ENCODE measurements around the gene MRC1. TPM values are rescaled to one million over a fixed set of nuclear protein-coding genes. Genes with fewer than 3 reads are reported as not detected.

Gene MRC1
- total and polyA plus RNA-seq, 2 experiments from 2014 or later = not detected

DNA sequence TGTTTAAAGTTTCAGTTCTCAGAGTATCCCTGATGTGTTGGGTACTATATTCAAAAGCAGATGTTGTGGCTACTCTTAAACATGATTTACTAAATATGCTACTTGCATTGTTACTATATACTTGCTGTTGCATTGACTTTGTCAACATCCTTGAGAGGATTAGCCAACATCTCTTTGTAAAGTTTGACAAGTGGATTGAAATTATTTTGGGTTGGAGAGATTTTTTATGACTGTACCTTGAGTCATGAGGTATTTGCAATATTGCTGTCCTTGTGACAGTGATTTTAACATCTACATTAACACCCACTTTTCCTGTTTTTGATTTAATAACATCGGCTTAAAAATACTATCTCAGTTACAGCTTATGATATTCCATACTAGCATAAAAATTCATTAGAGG is 31.9 kb downstream of the MRC1 start:
- H3K4me1 Mint-ChIP-seq = peaks cover 5% of the 10 kb centered on the region; the same call in 2 of the 3 replicates
- no peaks in the 10 kb centered on the region for H3F3A ChIP-seq (replicated peaks; ENCODE audit: low read depth)
- H4K20me1 ChIP-seq (replicated peaks; ENCODE audit: insufficient read depth) = no peaks in the 10 kb centered on the region
- no peak overlapping the region for H3K4me3 ChIP-seq
- TF ChIP-seq POLR2AphosphoS5 (IDR thresholded peaks at IDR 0.05; ENCODE audit: low read depth) (no peak), CREB1 (CRISPR knock-in tag; IDR thresholded peaks at IDR 0.05; ENCODE audit: low read depth) (no peak), STAT1 (IDR thresholded peaks at IDR 0.05; ENCODE audit: unreplicated experiment) (no peak), NANOG (IDR thresholded peaks at IDR 0.05; ENCODE audit: borderline replicate concordance) (no peak), REST (IDR thresholded peaks at IDR 0.05; ENCODE audit: unreplicated experiment) (no peak), CTCF (conservative IDR thresholded peaks at IDR 0.05; ENCODE audit: low read depth in 2 of 2) (no peak), ZNF114 (CRISPR knock-in tag; IDR thresholded peaks at IDR 0.05) (no peak), EZH2 (IDR thresholded peaks at IDR 0.05; ENCODE audit: low read depth, unreplicated experiment) (no peak), ZNF331 (CRISPR knock-in tag; IDR thresholded peaks at IDR 0.05; ENCODE audit: low read depth) (no peak), EZH2phosphoT487 (IDR thresholded peaks at IDR 0.05; ENCODE audit: unreplicated experiment) (no peak), JUNB (IDR thresholded peaks at IDR 0.05; ENCODE audit: unreplicated experiment) (no peak)
- TF ChIP-seq, protein P1, sequence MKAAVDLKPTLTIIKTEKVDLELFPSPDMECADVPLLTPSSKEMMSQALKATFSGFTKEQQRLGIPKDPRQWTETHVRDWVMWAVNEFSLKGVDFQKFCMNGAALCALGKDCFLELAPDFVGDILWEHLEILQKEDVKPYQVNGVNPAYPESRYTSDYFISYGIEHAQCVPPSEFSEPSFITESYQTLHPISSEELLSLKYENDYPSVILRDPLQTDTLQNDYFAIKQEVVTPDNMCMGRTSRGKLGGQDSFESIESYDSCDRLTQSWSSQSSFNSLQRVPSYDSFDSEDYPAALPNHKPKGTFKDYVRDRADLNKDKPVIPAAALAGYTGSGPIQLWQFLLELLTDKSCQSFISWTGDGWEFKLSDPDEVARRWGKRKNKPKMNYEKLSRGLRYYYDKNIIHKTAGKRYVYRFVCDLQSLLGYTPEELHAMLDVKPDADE (IDR thresholded peaks at IDR 0.05) = no peak
- TF ChIP-seq, protein P2, sequence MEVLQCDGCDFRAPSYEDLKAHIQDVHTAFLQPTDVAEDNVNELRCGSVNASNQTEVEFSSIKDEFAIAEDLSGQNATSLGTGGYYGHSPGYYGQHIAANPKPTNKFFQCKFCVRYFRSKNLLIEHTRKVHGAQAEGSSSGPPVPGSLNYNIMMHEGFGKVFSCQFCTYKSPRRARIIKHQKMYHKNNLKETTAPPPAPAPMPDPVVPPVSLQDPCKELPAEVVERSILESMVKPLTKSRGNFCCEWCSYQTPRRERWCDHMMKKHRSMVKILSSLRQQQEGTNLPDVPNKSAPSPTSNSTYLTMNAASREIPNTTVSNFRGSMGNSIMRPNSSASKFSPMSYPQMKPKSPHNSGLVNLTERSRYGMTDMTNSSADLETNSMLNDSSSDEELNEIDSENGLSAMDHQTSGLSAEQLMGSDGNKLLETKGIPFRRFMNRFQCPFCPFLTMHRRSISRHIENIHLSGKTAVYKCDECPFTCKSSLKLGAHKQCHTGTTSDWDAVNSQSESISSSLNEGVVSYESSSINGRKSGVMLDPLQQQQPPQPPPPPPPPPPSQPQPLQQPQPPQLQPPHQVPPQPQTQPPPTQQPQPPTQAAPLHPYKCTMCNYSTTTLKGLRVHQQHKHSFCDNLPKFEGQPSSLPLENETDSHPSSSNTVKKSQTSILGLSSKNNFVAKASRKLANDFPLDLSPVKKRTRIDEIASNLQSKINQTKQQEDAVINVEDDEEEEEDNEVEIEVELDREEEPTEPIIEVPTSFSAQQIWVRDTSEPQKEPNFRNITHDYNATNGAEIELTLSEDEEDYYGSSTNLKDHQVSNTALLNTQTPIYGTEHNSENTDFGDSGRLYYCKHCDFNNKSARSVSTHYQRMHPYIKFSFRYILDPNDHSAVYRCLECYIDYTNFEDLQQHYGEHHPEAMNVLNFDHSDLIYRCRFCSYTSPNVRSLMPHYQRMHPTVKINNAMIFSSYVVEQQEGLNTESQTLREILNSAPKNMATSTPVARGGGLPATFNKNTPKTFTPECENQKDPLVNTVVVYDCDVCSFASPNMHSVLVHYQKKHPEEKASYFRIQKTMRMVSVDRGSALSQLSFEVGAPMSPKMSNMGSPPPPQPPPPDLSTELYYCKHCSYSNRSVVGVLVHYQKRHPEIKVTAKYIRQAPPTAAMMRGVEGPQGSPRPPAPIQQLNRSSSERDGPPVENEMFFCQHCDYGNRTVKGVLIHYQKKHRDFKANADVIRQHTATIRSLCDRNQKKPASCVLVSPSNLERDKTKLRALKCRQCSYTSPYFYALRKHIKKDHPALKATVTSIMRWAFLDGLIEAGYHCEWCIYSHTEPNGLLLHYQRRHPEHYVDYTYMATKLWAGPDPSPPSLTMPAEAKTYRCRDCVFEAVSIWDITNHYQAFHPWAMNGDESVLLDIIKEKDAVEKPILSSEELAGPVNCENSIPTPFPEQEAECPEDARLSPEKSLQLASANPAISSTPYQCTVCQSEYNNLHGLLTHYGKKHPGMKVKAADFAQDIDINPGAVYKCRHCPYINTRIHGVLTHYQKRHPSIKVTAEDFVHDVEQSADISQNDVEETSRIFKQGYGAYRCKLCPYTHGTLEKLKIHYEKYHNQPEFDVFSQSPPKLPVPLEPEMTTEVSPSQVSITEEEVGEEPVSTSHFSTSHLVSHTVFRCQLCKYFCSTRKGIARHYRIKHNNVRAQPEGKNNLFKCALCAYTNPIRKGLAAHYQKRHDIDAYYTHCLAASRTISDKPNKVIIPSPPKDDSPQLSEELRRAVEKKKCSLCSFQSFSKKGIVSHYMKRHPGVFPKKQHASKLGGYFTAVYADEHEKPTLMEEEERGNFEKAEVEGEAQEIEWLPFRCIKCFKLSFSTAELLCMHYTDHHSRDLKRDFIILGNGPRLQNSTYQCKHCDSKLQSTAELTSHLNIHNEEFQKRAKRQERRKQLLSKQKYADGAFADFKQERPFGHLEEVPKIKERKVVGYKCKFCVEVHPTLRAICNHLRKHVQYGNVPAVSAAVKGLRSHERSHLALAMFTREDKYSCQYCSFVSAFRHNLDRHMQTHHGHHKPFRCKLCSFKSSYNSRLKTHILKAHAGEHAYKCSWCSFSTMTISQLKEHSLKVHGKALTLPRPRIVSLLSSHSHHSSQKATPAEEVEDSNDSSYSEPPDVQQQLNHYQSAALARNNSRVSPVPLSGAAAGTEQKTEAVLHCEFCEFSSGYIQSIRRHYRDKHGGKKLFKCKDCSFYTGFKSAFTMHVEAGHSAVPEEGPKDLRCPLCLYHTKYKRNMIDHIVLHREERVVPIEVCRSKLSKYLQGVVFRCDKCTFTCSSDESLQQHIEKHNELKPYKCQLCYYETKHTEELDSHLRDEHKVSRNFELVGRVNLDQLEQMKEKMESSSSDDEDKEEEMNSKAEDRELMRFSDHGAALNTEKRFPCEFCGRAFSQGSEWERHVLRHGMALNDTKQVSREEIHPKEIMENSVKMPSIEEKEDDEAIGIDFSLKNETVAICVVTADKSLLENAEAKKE (CRISPR knock-in tag; IDR thresholded peaks at IDR 0.05) = no peak
- H3K36me3 ChIP-seq (ENCODE audit: insufficient read depth) = no peaks in the 10 kb centered on the region
- no peaks in the 10 kb centered on the region for H3K27me3 ChIP-seq (ENCODE audit: insufficient read depth)
- no peak overlapping the region for H2AFZ ChIP-seq
- DNase-seq (ENCODE audit: low spot score) (no peak), ATAC-seq (no peak)
- no peak overlapping the region for H3K4me3 Mint-ChIP-seq
- no peaks in the 10 kb centered on the region for H3K9me2 ChIP-seq (ENCODE audit: insufficient read depth)
- H3K27ac Mint-ChIP-seq = no peak overlapping the region
- H3K27me3 Mint-ChIP-seq (ENCODE audit: insufficient read depth, low read depth, poor library complexity) = no peaks in the 10 kb centered on the region
- H3K9me3 Mint-ChIP-seq = no peaks in the 10 kb centered on the region
- peaks cover 9% of the 10 kb centered on the region; the same call in 1 of the 2 replicates for H3K4me1 ChIP-seq (ENCODE audit: insufficient read depth)
- no peaks in the 10 kb centered on the region for H3K79me2 ChIP-seq (replicated peaks; ENCODE audit: insufficient read depth)
- H3K4me2 ChIP-seq = no peak overlapping the region
- no peaks in the 10 kb centered on the region for H3K36me3 Mint-ChIP-seq (ENCODE audit: low read depth)
- no peak overlapping the region for H3K27ac ChIP-seq (ENCODE audit: low read depth)

Data from GM23338 (cell line).